Upper lobe of right lung (tissue), 1 donor: ENCODE results near the gene ADGRD2. TPM values are rescaled to one million over a fixed set of nuclear protein-coding genes. Genes with fewer than 3 reads are reported as not detected.

Experiments used
- ATAC-seq: fragments of 200-7000 bp; cut with Tn5 transposase; one replicate; pipeline ENCODE4 v1.9.1; 2020; ENCODE audit warnings: mild to moderate bottlenecking, moderate library complexity
- DNase-seq: peaks from one replicate; pipeline ENCODE4 v3.0.0-alpha.2; 2020
- H3K27ac ChIP-seq: fragments of 200-600 bp; one replicate; pipeline ENCODE4 v1.8.0; 2022
- H3K27me3 ChIP-seq: fragments of 200-600 bp; one replicate; pipeline ENCODE4 v1.8.0; 2022; ENCODE audit warnings: mild to moderate bottlenecking
- H3K36me3 ChIP-seq: fragments of 200-600 bp; one replicate; pipeline ENCODE4 v1.8.0; 2022
- H3K4me1 ChIP-seq: fragments of 200-600 bp; one replicate; pipeline ENCODE4 v1.8.0; 2022
- H3K4me3 ChIP-seq: fragments of 200-600 bp; one replicate; pipeline ENCODE4 v1.8.0; 2022; ENCODE audit warnings: mild to moderate bottlenecking
- H3K9me3 ChIP-seq: fragments of 200-600 bp; one replicate; pipeline ENCODE4 v1.8.0; 2022
- CTCF ChIP-seq: fragments of 200-600 bp; IDR thresholded peaks from one replicate; pipeline ENCODE4 v1.8.0; 2022; ENCODE audit warnings: antibody characterized with exemption
- intact Hi-C: fragments of 100-400 bp; cut with DNase I; formaldehyde crosslinking; loops from one replicate; pipeline ENCODE4 v1.11.0; 2022
- total RNA-seq: library from RNA; stranded (reverse); fragmentation: NEBNext Ultra II Directional; extraction: Animal tissue kit (Norgen Biotek cat#: 25700); gene quantifications from one replicate; pipeline ENCODE4 v1.2.1, GENCODE V29; 2021
- donor health status: DM: no; HTN: yes; CAD: no; lungs with severe emphysema.

The ADGRD2 gene
- total RNA-seq, 1 donor from 2014 or later, result not detected

GRCh38 chr9:124497441-124497840 is 47.2 kb downstream of the ADGRD2 start:
- Histone ChIP-seq H3K4me1 (no peaks in the 10 kb centered on the region), H3K9me3 (no peaks in the 10 kb centered on the region), H3K27me3 (peaks cover 27% of the 10 kb centered on the region), H3K27ac (no peak overlapping the region), H3K36me3 (no peaks in the 10 kb centered on the region), H3K4me3 (no peak overlapping the region)
- DNase-seq, result no peak
- TF ChIP-seq CTCF, result no peak
- ATAC-seq, result no peak
- intact Hi-C loops, result no loop called here

GRCh38 chr9:124498040-124498439 is 47.8 kb downstream of the ADGRD2 start:
- Histone ChIP-seq H3K4me1 (no peaks in the 10 kb centered on the region), H3K9me3 (no peaks in the 10 kb centered on the region), H3K27me3 (peaks cover 33% of the 10 kb centered on the region), H3K27ac (no peak overlapping the region), H3K4me3 (no peak overlapping the region), H3K36me3 (no peaks in the 10 kb centered on the region)
- no peak for ATAC-seq
- TF ChIP-seq CTCF, result no peak
- intact Hi-C loops, result no loop called here
- DNase-seq, result no peak

DNA sequence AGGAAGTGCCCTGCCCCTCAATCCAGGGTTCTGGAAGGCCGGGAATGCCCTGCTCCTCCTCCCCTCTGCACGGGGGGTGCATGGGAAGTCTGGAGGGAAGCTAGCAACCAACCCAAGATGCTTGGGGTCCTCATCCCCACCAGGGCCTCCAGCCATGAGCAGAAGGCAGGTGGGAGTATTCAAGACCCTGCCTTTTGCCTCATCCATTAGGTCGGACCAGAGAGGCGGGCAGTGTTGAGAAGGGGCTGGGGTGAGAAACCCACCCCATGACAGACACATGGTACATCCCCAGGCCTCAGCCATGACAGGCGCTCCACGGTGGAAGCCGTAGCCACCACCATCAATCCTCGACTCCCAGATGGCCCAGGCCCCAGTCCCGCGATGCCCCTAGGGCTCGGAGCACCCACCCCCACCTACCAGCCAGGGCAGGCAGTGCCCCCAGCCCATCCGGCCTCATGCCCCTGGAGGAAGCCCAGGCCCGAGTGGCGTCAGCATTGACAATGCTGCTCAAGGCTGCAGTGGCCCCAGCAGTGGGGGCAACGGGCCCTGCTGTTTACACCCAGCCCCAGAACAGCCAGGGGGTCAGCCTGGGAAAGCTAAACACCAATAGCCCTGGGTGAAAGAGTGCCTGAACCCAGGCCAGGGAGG is 48.4 kb downstream of the ADGRD2 start:
- ATAC-seq (no peak), DNase-seq (no peak)
- no peaks in the 10 kb centered on the region for H3K9me3 ChIP-seq
- intact Hi-C loops, result no loop called here
- H3K36me3 ChIP-seq, result no peaks in the 10 kb centered on the region
- H3K27me3 ChIP-seq, result peaks cover 39% of the 10 kb centered on the region
- no peaks in the 10 kb centered on the region for H3K4me1 ChIP-seq
- H3K4me3 ChIP-seq, result no peak overlapping the region
- TF ChIP-seq CTCF, result no peak
- H3K27ac ChIP-seq, result no peak overlapping the region

DNA sequence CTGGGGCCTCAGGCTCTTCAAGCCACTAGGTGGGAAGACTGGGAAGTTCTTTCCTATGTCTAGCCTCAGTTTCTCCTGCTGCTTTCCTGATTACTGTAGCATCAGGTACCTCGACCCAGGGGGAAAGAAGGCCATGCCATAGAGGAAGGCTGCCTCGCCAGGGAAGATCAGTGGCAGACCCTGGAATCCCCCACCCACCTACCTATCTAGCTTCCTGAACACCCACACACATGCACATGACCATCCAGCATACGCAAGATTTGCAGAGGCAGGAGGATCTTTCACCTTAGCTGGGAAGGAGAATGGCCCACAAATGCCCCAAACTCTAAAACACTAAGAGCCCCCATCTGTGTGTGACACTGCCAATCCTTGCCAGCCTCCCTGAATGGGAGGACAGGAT is 49.0 kb downstream of the ADGRD2 start:
- no peak for TF ChIP-seq CTCF
- no peaks in the 10 kb centered on the region for H3K9me3 ChIP-seq
- H3K4me1 ChIP-seq, result peaks cover 3% of the 10 kb centered on the region
- no peaks in the 10 kb centered on the region for H3K36me3 ChIP-seq
- DNase-seq, result no peak
- no peak for ATAC-seq
- intact Hi-C loops, result no loop called here
- no peak overlapping the region for H3K4me3 ChIP-seq
- H3K27me3 ChIP-seq, result peaks cover 45% of the 10 kb centered on the region
- no peak overlapping the region for H3K27ac ChIP-seq

DNA sequence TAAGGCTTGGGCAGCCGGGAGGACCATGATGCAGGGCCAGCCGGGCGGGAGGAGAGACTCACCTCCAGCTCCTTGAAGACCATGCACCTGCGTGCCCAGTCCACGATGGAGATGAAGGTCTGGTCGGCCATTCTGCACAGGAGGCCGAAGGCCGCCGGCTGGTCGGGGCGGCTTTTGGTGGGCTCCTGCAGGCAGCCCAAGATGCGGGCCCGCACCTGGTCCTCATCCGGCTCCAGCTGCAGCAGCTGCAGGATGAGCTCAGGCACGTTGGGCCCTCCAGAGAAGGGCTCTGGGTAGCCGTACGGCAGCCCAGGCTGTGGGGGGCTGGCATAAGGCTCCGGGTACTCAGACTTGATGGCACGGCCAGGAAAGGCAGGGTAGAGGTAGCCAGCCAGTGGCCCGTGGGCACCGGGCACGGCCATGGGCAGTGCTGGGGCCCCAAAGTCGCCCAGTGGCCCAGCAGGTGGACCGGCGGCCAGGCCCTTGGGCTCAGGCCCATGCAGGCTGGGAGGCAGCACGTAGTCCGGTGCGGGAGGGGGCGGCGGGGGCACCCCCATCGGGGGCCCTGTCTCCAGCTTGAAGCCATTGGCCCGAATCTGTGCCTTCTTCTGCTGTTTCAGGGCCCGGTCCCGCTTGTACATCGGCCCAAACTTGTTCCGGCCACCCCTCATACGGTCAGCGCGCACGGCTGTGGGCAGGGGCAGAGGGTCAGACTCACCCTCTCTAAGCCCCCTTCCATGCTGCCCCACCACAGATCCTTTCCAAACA is 50.0 kb downstream of the ADGRD2 start:
- no peak for TF ChIP-seq CTCF
- DNase-seq, result no peak
- Histone ChIP-seq H3K36me3 (no peaks in the 10 kb centered on the region), H3K9me3 (no peaks in the 10 kb centered on the region), H3K27ac (no peak overlapping the region), H3K4me1 (peaks cover 5% of the 10 kb centered on the region), H3K4me3 (no peak overlapping the region), H3K27me3 (peaks cover 50% of the 10 kb centered on the region)
- no peak for ATAC-seq
- intact Hi-C loops, result no loop called here
